ENCODE results near the gene VIPR2.

GRCh38 chr7:159019111-159019510, 125.6 kb downstream of the VIPR2 start:
- no peak for TF ChIP-seq CTCF (IDR thresholded peaks at IDR 0.05; ENCODE audit: low read length)
- no peak for TF ChIP-seq EZH2 (optimal IDR thresholded peaks at IDR 0.05; ENCODE audit: low read depth, low read length)
- TF ChIP-seq EZH2phosphoT487 (IDR thresholded peaks at IDR 0.05; ENCODE audit: low read length), result no peak

Measured in MM.1S (cell line).